Right lobe of liver (tissue), 6 donors: ENCODE measurements around the gene MS4A6E. TPM values are rescaled to one million over a fixed set of nuclear protein-coding genes. Genes with fewer than 3 reads are reported as not detected.

Source experiments
- ATAC-seq, 4 donors: fragments of 200-7000 bp; cut with Tn5 transposase; one replicate each; pipeline ENCODE4 v1.9.1; 2020; ENCODE audit warnings: mild to moderate bottlenecking in 4 of 4, moderate library complexity in 4 of 4
- DNase-seq, 3 donors: peaks; one replicate each; pipeline ENCODE4 v3.0.0-alpha.2; 2020
- H3K27ac ChIP-seq, 3 donors: fragments of 200-600 bp; one replicate each; pipeline ENCODE4 v1.8.0; 2022
- H3K27me3 ChIP-seq, 2 donors: fragments of 200-600 bp; one replicate each; pipeline ENCODE4 v1.8.0; 2022
- H3K36me3 ChIP-seq, 4 donors: fragments of 200-600 bp; sonication (generic) in 1 of 4; one replicate each; pipeline versions ENCODE4 v1.5.1 to v1.8.0; 2017 to 2022; ENCODE audit warnings: control low read depth in 1 of 4
- H3K4me1 ChIP-seq, 4 donors: fragments of 200-600 bp; sonication (generic) in 1 of 4; one replicate each; pipeline versions ENCODE4 v1.5.1 to v1.8.0; 2017 to 2022; ENCODE audit warnings: control low read depth in 1 of 4
- H3K4me3 ChIP-seq, 3 donors: fragments of 200-600 bp; one replicate each; pipeline ENCODE4 v1.8.0; 2022
- H3K9me3 ChIP-seq, 4 donors: fragments of 200-600 bp; sonication (generic) in 1 of 4; one replicate each; pipeline versions ENCODE4 v1.5.1 to v1.8.0; 2017 to 2022; ENCODE audit warnings: control low read depth in 1 of 4
- POLR2A ChIP-seq: fragments of 450-650 bp; IDR thresholded peaks from one replicate; pipeline ENCODE4 v1.6.1; 2017; ENCODE audit warnings: antibody characterized with exemption, mild to moderate bottlenecking
- WGBS: methylation state at CpG from one replicate; pipeline ENCODE4 v1.1.6; 2018; ENCODE audit warnings: low coverage, low lambda C conversion rate; ENCODE audit not compliant: insufficient coverage; ENCODE audit errors: missing lambda C conversion rate; 5-methylcytosine and 5-hydroxymethylcytosine counted together
- intact Hi-C, 2 donors: fragments of 100-400 bp; cut with DNase I; formaldehyde crosslinking; loops; one replicate each; pipeline versions ENCODE4 v1.11.2 to v1.14.1; 2022
- total RNA-seq, 6 experiments: library from RNA; depleted of rRNA in 2 of 6; stranded (reverse); fragments of >200 nt in 2 of 6; fragmentation: NEBNext Ultra II Directional in 3 of 6; extraction: Animal tissue kit (Norgen Biotek cat#: 25700) in 3 of 6; gene quantifications; one replicate each; pipeline versions ENCODE4 v1.1.0 to v1.2.4, GENCODE V29; 2016 to 2023
- TF ChIP-seq, protein P1 (sequence below), 4 donors: fragments of 200-600 bp in 3 of 4; fragments of 450-650 bp in 1 of 4; IDR thresholded peaks; one replicate each; pipeline versions ENCODE4 v1.5.1 to v1.8.0; 2016 to 2022; ENCODE audit warnings: antibody characterized with exemption in 4 of 4, mild to moderate bottlenecking in 2 of 4
- donor health status: DM: no; HTN: yes; CAD: no.
- donor health status: DM: no; HTN: no; CAD: no.
- donor health status: DM: no; HTN: no; CAD: no.
- donor health status: DM: no; HTN: yes; CAD: no.
- donor health status: DM: no; HTN: yes; CAD: no.

The MS4A6E gene
- total RNA-seq, 6 experiments from 2014 or later, result not detected

DNA sequence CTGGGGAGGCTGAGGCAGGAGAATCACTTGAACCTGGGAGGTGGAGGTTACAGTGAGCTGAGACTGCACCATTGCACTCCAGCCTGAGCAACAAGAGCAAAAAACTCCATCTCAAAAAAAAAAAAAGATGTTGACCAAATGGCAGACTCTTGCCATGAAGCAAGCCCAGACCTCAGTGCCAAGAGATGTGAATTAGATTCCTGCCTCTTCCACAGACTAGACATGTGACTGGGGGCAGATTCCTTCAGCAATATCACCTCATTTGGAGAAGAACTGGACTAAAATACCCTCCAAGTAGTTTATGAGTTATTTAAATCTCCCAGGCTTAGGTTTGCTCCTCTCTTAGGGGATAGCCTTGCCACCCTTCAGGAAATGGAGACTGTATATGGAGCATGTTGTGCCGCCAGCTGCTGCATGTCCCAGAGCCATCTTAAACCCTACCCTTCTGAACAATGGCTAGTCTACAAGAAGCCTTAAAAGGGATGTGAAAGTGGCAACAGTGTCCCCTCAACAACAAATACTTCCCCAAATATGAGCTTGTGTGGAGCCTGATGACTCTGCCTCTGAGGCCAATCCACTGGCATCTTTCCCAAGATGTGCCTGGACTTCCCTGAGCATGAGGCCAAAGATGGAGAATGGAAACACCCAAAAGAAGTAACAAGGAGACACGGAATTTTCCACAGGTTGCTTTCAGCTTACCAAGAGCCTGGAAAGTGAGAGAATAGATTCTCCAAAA, 50.5 kb downstream of the MS4A6E start:
- Histone ChIP-seq H3K4me1 (no peaks in the 10 kb centered on the region), H3K9me3 (no peaks in the 10 kb centered on the region), H3K27ac (peak overlapping the region in 2 of 3 donors; percentile 43 to 58), H3K4me3 (no peak overlapping the region), H3K36me3 (no peaks in the 10 kb centered on the region), H3K27me3 (no peaks in the 10 kb centered on the region)
- ATAC-seq (peak; percentile 61 to 68 (median 66)), DNase-seq (peak in 2 of 3 donors; percentile 31 to 52)
- intact Hi-C loops, result no loop called here
- peak; percentile 29 for TF ChIP-seq POLR2A
- TF ChIP-seq, protein P1, sequence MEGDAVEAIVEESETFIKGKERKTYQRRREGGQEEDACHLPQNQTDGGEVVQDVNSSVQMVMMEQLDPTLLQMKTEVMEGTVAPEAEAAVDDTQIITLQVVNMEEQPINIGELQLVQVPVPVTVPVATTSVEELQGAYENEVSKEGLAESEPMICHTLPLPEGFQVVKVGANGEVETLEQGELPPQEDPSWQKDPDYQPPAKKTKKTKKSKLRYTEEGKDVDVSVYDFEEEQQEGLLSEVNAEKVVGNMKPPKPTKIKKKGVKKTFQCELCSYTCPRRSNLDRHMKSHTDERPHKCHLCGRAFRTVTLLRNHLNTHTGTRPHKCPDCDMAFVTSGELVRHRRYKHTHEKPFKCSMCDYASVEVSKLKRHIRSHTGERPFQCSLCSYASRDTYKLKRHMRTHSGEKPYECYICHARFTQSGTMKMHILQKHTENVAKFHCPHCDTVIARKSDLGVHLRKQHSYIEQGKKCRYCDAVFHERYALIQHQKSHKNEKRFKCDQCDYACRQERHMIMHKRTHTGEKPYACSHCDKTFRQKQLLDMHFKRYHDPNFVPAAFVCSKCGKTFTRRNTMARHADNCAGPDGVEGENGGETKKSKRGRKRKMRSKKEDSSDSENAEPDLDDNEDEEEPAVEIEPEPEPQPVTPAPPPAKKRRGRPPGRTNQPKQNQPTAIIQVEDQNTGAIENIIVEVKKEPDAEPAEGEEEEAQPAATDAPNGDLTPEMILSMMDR (IDR thresholded peaks at IDR 0.05), result no peak
- WGBS, result 68% methylated on average over 2 of the region's 2 CpGs

DNA sequence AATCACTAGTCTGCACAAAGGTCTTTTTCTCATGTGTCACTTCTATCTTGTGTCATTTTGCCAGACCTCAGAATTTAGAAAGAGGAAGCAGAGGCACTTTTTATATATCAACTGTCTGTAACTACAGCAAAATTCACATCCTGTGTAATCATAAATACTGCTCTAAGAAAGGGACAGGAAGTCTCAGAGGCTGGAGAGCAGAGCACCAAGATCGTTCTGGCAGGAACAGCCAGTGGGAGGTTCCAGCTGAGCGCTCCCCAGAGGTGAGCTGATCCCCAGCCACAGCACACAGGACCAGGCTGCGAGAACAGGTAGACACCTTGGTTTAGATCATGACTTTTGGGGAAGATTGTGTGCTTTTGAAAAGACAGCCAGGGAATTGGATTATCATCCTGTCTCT, 51.3 kb downstream of the MS4A6E start, which contains the start of gene MS4A7:
MS4A7 (plus strand) TSS at position 179 of the 400 bp plus-strand sequence. CDS start 4,610 bp downstream, outside the sequence.
- TF ChIP-seq POLR2A, result peak; percentile 61
- TF ChIP-seq, protein P1 (IDR thresholded peaks at IDR 0.05), result no peak
- H3K27me3 ChIP-seq, result no peaks in the 10 kb centered on the region
- ATAC-seq (peak; percentile 72 to 86 (median 82)), DNase-seq (peak in 2 of 3 donors; percentile 54)
- peak within 1 kb of the TSS; percentile 39 to 58 (median 45) for H3K27ac ChIP-seq
- no peaks in the 10 kb centered on the region for H3K9me3 ChIP-seq
- H3K4me3 ChIP-seq, result peak within 1 kb of the TSS; percentile 0 to 27 (median 14)
- intact Hi-C loops, result no loop called here
- WGBS, result 41% methylated on average over 3 of the region's 3 CpGs
- H3K36me3 ChIP-seq, result no peaks in the 10 kb centered on the region
- H3K4me1 ChIP-seq, result no peaks in the 10 kb centered on the region

DNA sequence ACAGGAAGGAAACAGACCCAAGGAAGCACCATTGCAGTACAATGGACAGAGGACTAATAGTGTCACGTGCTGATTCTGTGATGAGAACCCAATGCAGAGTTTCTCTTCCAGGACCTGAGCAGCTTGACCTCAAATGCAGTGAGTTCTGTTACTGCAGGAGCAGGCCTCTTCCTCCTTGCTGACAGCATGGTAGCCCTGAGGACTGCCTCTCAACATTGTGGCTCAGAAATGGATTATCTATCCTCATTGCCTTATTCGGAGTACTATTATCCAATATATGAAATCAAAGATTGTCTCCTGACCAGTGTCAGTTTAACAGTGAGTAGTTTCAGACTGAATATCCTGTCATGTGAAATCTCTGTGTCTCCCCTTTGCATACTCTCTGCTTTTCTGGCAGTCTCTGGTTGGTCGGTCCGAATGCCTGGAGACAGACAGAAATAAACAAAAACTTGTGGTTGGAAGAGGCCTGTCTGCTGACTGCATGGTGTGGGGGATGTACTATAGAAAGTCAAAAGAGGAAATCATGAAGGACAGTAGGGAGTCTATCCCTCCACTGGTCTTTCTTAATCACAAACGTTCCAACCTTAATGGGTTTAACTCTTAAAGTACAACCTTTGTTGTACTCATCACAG, 62.3 kb downstream of the MS4A6E start:
- Histone ChIP-seq H3K9me3 (no peaks in the 10 kb centered on the region), H3K4me3 (no peak overlapping the region), H3K4me1 (no peaks in the 10 kb centered on the region), H3K27ac (no peak overlapping the region), H3K36me3 (no peaks in the 10 kb centered on the region), H3K27me3 (no peaks in the 10 kb centered on the region)
- intact Hi-C loops, result no loop called here
- DNase-seq (no peak), ATAC-seq (peak; percentile 37 to 57 (median 47))
- 19% methylated on average over 5 of the region's 5 CpGs for WGBS
- TF ChIP-seq, protein P1 (IDR thresholded peaks at IDR 0.05), result no peak
- TF ChIP-seq POLR2A, result no peak

DNA sequence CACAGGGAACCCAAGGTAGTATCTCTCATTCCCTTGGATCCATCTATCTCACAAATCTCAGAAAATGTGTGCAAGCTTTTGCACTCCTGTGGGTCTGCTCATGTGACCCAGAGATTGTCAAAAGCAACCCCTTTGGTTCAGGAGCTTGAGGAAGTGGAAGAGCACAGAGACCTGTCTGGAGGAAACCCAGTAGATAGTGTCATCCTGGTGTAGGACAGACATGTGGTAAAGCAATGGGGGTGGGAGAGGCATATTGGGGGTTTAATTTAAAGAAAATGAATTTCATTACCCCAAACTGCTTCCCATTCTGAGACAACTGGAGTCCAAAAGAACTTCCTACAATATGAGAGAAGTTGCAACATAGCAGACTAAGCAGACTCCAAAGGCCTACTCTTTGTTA, 63.4 kb downstream of the MS4A6E start:
- H3K9me3 ChIP-seq, result no peaks in the 10 kb centered on the region
- ATAC-seq (peak in 1 of 4 donors; percentile 8), DNase-seq (no peak)
- H3K36me3 ChIP-seq, result no peaks in the 10 kb centered on the region
- no peak overlapping the region for H3K4me3 ChIP-seq
- TF ChIP-seq, protein P1 (IDR thresholded peaks at IDR 0.05), result no peak
- TF ChIP-seq POLR2A, result no peak
- no peaks in the 10 kb centered on the region for H3K27me3 ChIP-seq
- intact Hi-C loops, result no loop called here
- no peaks in the 10 kb centered on the region for H3K4me1 ChIP-seq
- H3K27ac ChIP-seq, result no peak overlapping the region

Other genes with a start within 250 kb of the MS4A6E start
- gene MS4A2, start 238.6 kb upstream of the MS4A6E start, total RNA-seq, result under 1 TPM in 1 of 6 experiments, not detected in 5; 0.20 TPM
- 10 to 100 TPM; 42.4 to 98.5 (median 61.5) TPM for gene MS4A6A, start 144.2 kb upstream of the MS4A6E start, total RNA-seq
- 1 to 10 TPM; 1.1 to 3.8 (median 3.1) TPM for gene MS4A4E, start 84.1 kb upstream of the MS4A6E start, total RNA-seq
- gene MS4A4A, start 46.6 kb upstream of the MS4A6E start, total RNA-seq, result 10 to 100 TPM in 1 of 6 experiments, 1 to 10 TPM in 5; 5.2 to 13.0 (median 9.0) TPM
- gene MS4A7, start 51.3 kb downstream of the MS4A6E start, total RNA-seq, result 10 to 100 TPM; 10.9 to 47.8 (median 21.7) TPM
- gene MS4A14, start 69.2 kb downstream of the MS4A6E start, total RNA-seq, result under 1 TPM; 0.53 to 0.98 (median 0.88) TPM
- not detected for gene MS4A5, start 102.3 kb downstream of the MS4A6E start, total RNA-seq
- gene MS4A1, start 128.6 kb downstream of the MS4A6E start, total RNA-seq, result under 1 TPM in 5 of 6 experiments, not detected in 1; 0.12 to 0.78 (median 0.26) TPM
- gene MS4A12, start 165.5 kb downstream of the MS4A6E start, total RNA-seq, result not detected
- gene MS4A13, start 188.1 kb downstream of the MS4A6E start, total RNA-seq, result not detected